GM19455 (cell line): ENCODE data around the gene AKAP10.
"Not testable (repeated sequence)": the region's sequence is repeated elsewhere in the genome, so short reads cannot be mapped to it uniquely, and the experiment has no call there.

Source experiments
- ATAC-seq: cut with Tn5 transposase; IDR thresholded peaks from one replicate; pipeline ENCODE4 v1.9.1; 2021; ENCODE audit not compliant: unreplicated experiment

AKAP10 gene

GRCh38 chr17:19979917-19980770 lies 2.5 kb upstream of the AKAP10 start:
- no peak for ATAC-seq

GRCh38 chr17:19978805-19979211 lies 1.2 kb upstream of the AKAP10 start:
- ATAC-seq: no peak

- ATAC-seq: peak; percentile 32
These were observed 678 bp upstream of the AKAP10 start for GRCh38 chr17:19978209-19978802.

GRCh38 chr17:19975601-19976000 lies 2.0 kb downstream of the AKAP10 start:
- no peak for ATAC-seq

- no peak for ATAC-seq
These were observed 4.5 kb downstream of the AKAP10 start for GRCh38 chr17:19973156-19973555.

- not testable (repeated sequence) for ATAC-seq
These were observed 14.7 kb downstream of the AKAP10 start for GRCh38 chr17:19962954-19963353.

GRCh38 chr17:19958023-19958422 lies 19.6 kb downstream of the AKAP10 start:
- ATAC-seq: no peak

- ATAC-seq: no peak
These were observed 22.5 kb downstream of the AKAP10 start for GRCh38 chr17:19955099-19955498.

GRCh38 chr17:19951411-19951810 lies 26.2 kb downstream of the AKAP10 start:
- ATAC-seq: not testable (repeated sequence)

GRCh38 chr17:19950624-19951195 lies 26.9 kb downstream of the AKAP10 start:
- not testable (repeated sequence) for ATAC-seq

GRCh38 chr17:19948116-19948943 lies 29.3 kb downstream of the AKAP10 start:
- ATAC-seq: no peak

GRCh38 chr17:19946921-19947320 lies 30.7 kb downstream of the AKAP10 start:
- no peak for ATAC-seq

GRCh38 chr17:19945009-19945626 lies 32.5 kb downstream of the AKAP10 start:
- ATAC-seq: no peak

- no peak for ATAC-seq
These were observed 34.0 kb downstream of the AKAP10 start for GRCh38 chr17:19943599-19943998.

- ATAC-seq: no peak
These were observed 34.6 kb downstream of the AKAP10 start for GRCh38 chr17:19943026-19943425.

GRCh38 chr17:19940722-19941464 lies 36.7 kb downstream of the AKAP10 start:
- ATAC-seq: no peak

GRCh38 chr17:19939993-19940721 lies 37.5 kb downstream of the AKAP10 start:
- no peak for ATAC-seq

- no peak for ATAC-seq
These were observed 38.9 kb downstream of the AKAP10 start for GRCh38 chr17:19938736-19939135.

GRCh38 chr17:19937522-19937921 lies 40.1 kb downstream of the AKAP10 start:
- no peak for ATAC-seq
